GM23248 (cell line): ENCODE measurements around the gene STPG1.

Source experiments
- EZH2 ChIP-seq: fragments of 200-600 bp; sonication (generic); IDR thresholded peaks from 2 replicates; pipeline ENCODE4 v1.6.1; 2018; ENCODE audit warnings: antibody characterized with exemption, mild to moderate bottlenecking; ENCODE audit not compliant: insufficient read depth, poor library complexity, severe bottlenecking
- EZH2phosphoT487 ChIP-seq: fragments of 200-600 bp; sonication (generic); IDR thresholded peaks from 2 replicates; pipeline ENCODE4 v1.6.1; 2018; ENCODE audit warnings: antibody characterized with exemption, moderate library complexity, mild to moderate bottlenecking, low read depth; ENCODE audit not compliant: insufficient read depth

DNA sequence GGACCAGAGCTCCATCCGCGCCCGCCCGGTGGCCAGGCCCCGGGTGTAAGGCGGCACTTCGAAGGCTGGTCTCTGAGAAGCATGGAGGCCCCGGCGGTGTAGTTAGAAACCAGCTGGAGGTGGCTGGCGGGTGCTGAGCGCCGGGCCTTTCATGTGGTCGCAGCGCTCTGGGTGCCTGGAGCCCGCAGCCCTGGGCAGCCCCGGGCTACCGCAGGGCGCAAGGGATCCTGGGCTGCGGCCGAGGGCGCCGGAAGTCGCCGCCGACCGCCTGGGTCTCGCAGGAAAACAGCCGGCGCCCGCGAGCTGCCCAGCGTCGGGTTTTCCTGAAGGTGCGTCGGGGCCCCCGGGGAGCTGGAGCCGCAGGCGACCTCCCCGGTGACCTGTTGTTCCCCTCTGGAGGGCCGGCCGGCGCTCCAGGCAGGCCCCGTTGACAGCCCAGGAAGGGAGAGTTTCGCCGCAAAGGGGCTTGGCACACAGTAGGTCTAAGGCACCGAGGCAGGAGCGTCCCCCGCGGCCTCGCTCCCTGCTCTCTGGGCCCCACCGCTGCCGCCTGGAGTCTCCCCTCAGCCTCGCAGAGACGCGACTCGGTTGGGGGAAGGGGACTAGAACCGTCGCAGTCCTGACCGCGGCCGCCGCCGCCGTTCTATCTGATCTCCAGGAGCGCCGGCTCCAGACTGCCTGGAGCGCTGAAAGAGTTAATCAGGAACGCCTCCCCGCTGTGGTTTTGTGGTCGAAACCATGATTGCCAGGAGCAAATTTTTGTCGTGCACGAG, 91.7 kb downstream of the STPG1 start:
- TF ChIP-seq EZH2 (no peak), EZH2phosphoT487 (no peak)
